Cardiac muscle cell (in vitro differentiated cells and primary cell): Measurements from ENCODE around the gene BTNL8. TPM values are rescaled to one million over a fixed set of nuclear protein-coding genes. Genes with fewer than 3 reads are reported as not detected.
"Not testable (repeated sequence)": the region's sequence is repeated elsewhere in the genome, so short reads cannot be mapped to it uniquely, and the experiment has no call there.

Source experiments
- DNase-seq, 2 donors: peaks; one replicate each; pipeline versions ENCODE4 v3.0.0 to v3.0.0-alpha.2; 2010 to 2017; ENCODE audit warnings: low read depth in 1 of 2, low spot score in 1 of 2
- H3K27ac ChIP-seq: fragments of 200-600 bp; sonication (generic); 2 replicates; pipeline ENCODE4 v1.5.1; 2016
- H3K27me3 ChIP-seq: fragments of 200-600 bp; sonication (generic); 2 replicates; pipeline ENCODE4 v1.6.0; 2016; ENCODE audit warnings: control low read depth
- H3K36me3 ChIP-seq: fragments of 200-600 bp; sonication (generic); 2 replicates; pipeline ENCODE4 v1.5.1; 2016; ENCODE audit warnings: control low read depth
- H3K4me1 ChIP-seq: fragments of 200-600 bp; sonication (generic); 2 replicates; pipeline ENCODE4 v1.8.1; 2017; ENCODE audit warnings: low read depth, mild to moderate bottlenecking, mixed run types
- H3K4me3 ChIP-seq: fragments of 200-600 bp; sonication (generic); 2 replicates; pipeline ENCODE4 v1.5.1; 2016; ENCODE audit warnings: mild to moderate bottlenecking
- H3K9me3 ChIP-seq: fragments of 200-600 bp; sonication (generic); 2 replicates; pipeline ENCODE4 v1.5.1; 2017; ENCODE audit warnings: low read depth, mild to moderate bottlenecking, control low read depth
- CTCF ChIP-seq: IDR thresholded peaks from 2 replicates; pipeline ENCODE4 v1.5.1; 2012; ENCODE audit warnings: low read depth, mild to moderate bottlenecking, low read length
- polyA plus RNA-seq: library from polyadenylated mRNA; unstranded; fragments of >200 nt; fragmentation: Nextera tagmentation; extraction: Ambion mirVana; gene quantifications from 2 replicates; pipeline ENCODE4 v1.2.1, GENCODE V29; 2016
- total RNA-seq: library from RNA; depleted of rRNA; stranded (reverse); fragments of >200 nt; gene quantifications from 2 replicates; pipeline ENCODE4 v1.2.3, GENCODE V29; 2016

BTNL8 gene
- total and polyA plus RNA-seq, 2 experiments from 2014 or later, result not detected

GRCh38 chr5:180889381-180889780, 9.6 kb upstream of the BTNL8 start:
- H3K9me3 ChIP-seq, result no peaks in the 10 kb centered on the region
- no peak for DNase-seq
- no peak overlapping the region for H3K27ac ChIP-seq
- H3K4me1 ChIP-seq, result no peaks in the 10 kb centered on the region
- no peak overlapping the region for H3K4me3 ChIP-seq
- no peak for TF ChIP-seq CTCF
- H3K36me3 ChIP-seq, result no peaks in the 10 kb centered on the region
- no peaks in the 10 kb centered on the region for H3K27me3 ChIP-seq

- DNase-seq, H3K4me3 ChIP-seq, H3K4me1 ChIP-seq, H3K36me3 ChIP-seq, H3K9me3 ChIP-seq, H3K27me3 ChIP-seq, H3K27ac ChIP-seq: not testable (repeated sequence)
These were observed 3.6 kb upstream of the BTNL8 start for GRCh38 chr5:180895330-180895729.

GRCh38 chr5:180900178-180900577, 1.2 kb downstream of the BTNL8 start:
- Histone ChIP-seq H3K4me1 (no peaks in the 10 kb centered on the region), H3K36me3 (no peaks in the 10 kb centered on the region), H3K4me3 (no peak overlapping the region), H3K27me3 (no peaks in the 10 kb centered on the region), H3K9me3 (no peaks in the 10 kb centered on the region), H3K27ac (no peak overlapping the region)
- TF ChIP-seq CTCF, result no peak
- DNase-seq, result no peak

- Histone ChIP-seq H3K36me3 (no peaks in the 10 kb centered on the region), H3K4me3 (no peak overlapping the region), H3K9me3 (no peaks in the 10 kb centered on the region), H3K27ac (no peak overlapping the region), H3K27me3 (no peaks in the 10 kb centered on the region), H3K4me1 (no peaks in the 10 kb centered on the region)
- no peak for DNase-seq
- TF ChIP-seq CTCF, result no peak
These were observed 2.5 kb downstream of the BTNL8 start for GRCh38 chr5:180901319-180902009.

GRCh38 chr5:180908400-180908799, 9.4 kb downstream of the BTNL8 start:
- H3K9me3 ChIP-seq, result no peaks in the 10 kb centered on the region
- H3K27me3 ChIP-seq, result no peaks in the 10 kb centered on the region
- no peak for TF ChIP-seq CTCF
- no peaks in the 10 kb centered on the region for H3K4me1 ChIP-seq
- DNase-seq, result no peak
- H3K36me3 ChIP-seq, result no peaks in the 10 kb centered on the region
- H3K4me3 ChIP-seq, result no peak overlapping the region
- no peak overlapping the region for H3K27ac ChIP-seq

GRCh38 chr5:180908998-180909731, 10.2 kb downstream of the BTNL8 start:
- no peak for DNase-seq
- H3K9me3 ChIP-seq, result no peaks in the 10 kb centered on the region
- no peaks in the 10 kb centered on the region for H3K27me3 ChIP-seq
- H3K36me3 ChIP-seq, result no peaks in the 10 kb centered on the region
- no peak overlapping the region for H3K4me3 ChIP-seq
- no peak overlapping the region for H3K27ac ChIP-seq
- no peaks in the 10 kb centered on the region for H3K4me1 ChIP-seq
- TF ChIP-seq CTCF, result no peak
